DMS79 (cell line): ENCODE measurements around the gene TPM4.
"Not testable (repeated sequence)": the region's sequence is repeated elsewhere in the genome, so short reads cannot be mapped to it uniquely, and the experiment has no call there.

Experiments
- DNase-seq: peaks from one replicate; lab custom pipeline; 2025; lab: John Stamatoyannopoulos, UW

TPM4 gene

GRCh38 chr19:16076154-16076957 lies at the start of gene TPM4:
Gene TPM4, plus strand, starts transcription at chr19:16076495. Its CDS starts 71 bp downstream, at chr19:16076566.
- peak; percentile 43 for DNase-seq

DNA sequence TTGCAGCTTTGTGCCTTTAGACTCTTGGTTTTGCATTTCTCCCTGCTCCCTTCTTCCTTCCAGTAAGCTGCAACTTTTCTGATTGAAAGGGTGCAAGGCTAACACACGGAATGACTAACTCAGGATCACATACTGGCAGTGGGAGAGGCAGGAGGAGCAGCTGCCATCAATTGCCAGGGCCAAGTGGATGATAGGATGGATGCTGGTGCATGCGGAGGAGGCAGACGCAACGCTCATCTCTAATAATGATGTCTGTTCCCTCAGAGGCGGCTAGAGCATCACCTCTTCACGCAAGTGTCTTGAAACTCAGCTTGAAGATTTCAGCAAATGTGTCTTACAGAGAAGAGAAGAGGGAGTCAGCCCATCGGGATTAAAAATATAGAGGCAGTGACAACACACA lies 49.5 kb upstream of the TPM4 start:
- DNase-seq = no peak

DNA sequence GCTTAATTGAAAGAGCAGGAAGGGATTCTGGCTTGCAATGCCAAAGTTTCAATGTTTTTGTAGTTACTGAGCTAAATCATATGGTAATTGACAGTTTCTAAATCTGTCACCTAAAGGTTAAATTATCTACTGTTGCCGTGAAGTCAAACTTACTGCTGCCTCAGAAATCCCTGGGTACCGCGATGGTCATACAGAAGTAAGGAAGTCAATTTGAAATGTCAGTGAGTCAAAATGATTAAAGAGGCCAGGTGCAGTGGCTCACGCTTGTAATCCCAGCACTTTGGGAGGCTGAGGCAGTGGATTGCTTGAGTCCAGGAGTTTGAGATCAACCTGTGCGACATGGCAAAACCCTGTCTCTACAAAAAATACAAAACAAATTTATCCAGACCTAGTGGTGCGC lies 48.8 kb upstream of the TPM4 start:
- no peak for DNase-seq

DNA sequence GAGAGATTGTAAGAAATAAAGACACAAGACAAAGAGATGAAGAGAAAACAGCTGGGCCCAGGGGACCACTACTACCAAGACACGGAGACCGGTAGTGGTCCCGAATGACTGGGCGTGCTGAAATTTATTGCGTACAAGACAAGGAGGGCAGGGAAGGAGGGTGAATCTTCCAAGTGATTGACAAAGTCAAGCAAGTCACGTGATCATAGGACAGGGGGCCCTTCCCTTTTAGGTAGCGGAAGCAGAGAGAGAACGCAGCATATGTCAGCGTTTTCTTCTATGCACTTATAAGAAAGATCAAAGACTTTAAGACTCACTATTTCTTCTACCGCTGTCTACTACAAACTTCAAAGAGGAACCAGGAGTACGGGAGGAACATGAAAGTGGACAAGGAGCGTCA lies 46.1 kb upstream of the TPM4 start:
- not testable (repeated sequence) for DNase-seq

DNA sequence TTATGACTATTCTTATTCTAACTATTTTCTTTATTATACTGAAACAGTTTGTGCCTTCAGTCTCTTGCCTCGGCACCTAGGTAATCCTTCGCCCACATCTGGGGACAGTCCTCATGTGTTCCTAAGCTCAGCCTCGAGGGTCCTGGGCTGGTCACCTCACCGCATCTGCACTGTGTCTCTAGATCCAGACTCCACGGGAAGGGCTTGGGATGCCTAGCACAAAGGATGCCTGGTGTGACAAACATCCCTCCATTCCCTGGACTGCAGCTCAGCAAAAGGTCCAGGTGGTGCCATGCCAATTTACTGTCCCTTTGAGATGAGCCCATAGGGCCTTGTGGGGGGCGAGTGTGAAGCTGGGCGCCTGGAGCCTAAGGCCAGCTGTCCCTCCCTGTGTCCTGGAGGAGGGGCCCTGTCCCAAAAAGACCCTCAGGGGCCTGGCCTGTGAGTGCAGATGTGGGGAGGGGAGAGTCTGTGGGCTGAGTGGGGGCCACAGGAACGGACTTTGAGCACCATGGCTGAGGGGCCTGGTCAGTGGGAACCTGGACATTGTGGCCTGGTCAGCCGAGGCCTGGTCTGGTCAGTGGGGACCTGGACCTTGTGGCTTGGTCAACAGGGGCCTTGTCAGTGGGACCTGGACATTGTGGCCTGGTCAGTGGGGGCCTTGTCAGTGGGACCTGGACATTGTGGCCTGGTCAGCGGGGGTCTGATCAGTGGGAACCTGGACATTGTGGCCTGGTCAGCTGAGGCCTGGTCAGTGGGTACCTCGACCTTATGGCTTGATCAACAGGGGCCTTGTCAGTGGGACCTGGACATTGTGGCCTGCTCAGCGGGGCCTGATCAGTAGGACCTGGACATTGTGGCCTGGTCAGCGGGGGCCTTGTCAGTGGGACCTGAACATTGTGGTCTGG lies 45.1 kb upstream of the TPM4 start:
- no peak for DNase-seq

- no peak for DNase-seq
Measured at GRCh38 chr19:16031872-16032200, 44.5 kb upstream of the TPM4 start.

- DNase-seq = no peak
Measured at GRCh38 chr19:16032509-16033135, 43.7 kb upstream of the TPM4 start.

DNA sequence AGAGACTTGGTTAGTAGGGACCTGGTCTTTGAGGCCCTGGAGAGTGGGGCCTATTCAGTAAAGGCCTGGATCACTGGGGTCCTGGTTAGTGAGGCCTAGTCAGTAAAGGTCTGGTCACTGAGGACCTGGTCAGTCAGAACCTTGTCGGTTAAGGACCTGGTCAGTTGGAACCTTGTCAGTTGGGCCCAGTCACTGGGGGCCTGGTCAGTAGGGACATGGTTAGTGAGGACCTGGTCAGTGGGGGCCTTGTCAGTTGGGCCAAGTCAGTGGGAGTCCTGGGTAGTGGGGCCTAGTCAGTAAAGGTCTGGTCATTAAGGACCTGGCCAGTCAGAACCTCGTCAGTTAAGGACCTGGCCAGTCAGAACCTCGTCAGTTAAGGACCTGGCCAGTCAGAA lies 43.2 kb upstream of the TPM4 start:
- DNase-seq = no peak

DNA sequence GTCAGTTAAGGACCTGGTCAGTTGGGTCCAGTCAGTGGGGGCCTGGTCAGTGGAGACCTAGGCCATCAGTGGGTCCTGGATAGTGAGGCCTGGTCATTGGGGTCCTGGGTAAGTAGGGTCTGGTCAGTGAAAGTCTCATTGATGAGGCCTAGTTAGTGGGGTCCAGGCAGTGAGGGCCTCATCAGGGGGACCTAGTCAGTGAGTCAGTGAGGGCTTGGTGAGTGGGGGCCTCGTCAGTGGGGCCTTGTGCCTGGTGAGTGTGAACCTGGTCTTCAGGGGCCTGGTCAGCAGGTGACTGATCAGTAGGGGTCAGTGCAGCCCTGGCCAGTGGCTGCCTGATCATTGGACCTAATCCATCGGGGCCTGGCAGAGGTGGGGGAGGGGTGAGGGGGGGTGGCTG lies 42.6 kb upstream of the TPM4 start:
- no peak for DNase-seq

DNA sequence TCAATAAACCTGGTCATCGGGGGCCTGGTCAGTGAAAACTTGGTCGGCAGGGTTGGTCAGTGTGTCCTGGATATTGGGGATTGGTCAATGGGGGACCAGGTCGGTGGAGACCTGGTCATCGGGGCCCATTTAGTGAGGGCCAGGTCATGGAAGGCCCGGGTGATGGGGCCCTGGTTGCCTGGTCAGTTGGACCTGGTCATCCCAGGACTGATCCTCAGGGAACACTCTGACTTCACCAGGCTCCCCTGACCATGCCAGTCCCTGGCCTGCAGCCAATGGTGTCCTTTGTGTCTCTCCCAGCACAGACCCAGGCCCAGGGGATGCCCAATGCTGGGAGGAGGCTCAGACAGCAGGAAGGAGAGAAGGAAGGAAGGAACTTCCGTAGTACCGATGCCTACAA lies 42.1 kb upstream of the TPM4 start:
- no peak for DNase-seq

DNA sequence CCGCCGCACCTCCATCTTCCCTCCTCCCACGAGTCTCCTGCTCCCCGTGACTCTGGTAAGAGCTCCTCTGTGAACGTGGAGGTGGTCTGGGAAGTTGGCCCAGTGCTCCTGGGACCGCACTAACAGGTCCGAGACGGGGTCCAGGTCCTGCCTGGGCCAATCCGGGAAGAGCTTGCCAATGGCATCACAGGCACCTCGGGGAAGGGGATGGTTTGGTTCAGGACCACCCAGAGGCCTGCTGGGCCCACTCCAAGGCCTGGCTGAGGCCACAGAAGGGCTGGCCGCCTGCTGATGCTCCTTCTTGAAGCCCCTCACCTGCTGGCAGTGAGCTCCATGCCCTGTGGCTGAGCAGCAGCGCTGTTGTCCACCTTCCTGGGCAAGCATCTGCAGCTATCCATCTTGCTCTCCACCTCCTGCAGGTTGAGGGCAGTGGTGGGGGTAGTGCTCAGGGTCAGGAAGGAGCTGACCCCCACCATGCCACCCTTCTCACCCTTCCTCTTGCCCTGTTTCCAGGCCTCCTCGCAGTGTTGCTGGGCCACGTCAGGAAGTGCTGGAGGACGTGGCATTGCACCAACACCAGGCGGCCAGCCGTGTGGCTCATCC lies 41.2 kb upstream of the TPM4 start:
- DNase-seq = no peak

DNA sequence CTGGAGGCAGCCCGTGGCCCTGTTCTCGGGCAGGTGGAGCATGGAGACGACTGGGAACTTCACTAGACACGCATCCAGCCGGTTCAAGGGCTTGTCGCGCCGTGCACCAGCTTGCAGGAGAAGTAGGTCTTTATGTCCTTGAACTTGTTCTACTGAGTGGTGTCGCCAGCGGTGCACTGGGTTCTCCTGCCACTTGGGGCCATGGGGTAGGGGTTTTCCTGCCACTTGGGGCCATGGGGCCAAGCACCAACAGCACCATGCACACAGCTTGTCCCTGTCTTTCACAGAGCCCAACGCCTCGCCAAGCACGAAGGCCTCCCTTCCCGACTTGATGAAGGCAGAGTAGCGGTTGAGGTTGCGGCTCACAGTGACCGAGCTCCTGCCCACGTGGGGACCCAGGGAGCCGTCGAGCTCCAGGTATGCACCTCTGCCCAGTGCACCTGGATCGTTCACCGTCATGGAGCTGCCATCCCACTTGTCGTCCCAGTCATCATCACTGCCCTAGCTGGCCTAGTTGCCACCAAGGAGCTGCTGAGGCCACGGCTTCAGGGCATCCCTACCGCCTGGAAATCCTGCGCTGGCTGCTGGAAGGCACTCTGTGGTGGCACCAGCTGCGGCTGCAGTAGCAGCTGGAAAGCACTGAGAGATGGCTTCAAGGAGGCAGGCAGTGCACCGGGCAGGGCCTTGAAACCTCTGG lies 40.5 kb upstream of the TPM4 start:
- no peak for DNase-seq

GRCh38 chr19:16036397-16036925 lies 39.8 kb upstream of the TPM4 start:
- no peak for DNase-seq

GRCh38 chr19:16036941-16037340 lies 39.4 kb upstream of the TPM4 start:
- DNase-seq = no peak

DNA sequence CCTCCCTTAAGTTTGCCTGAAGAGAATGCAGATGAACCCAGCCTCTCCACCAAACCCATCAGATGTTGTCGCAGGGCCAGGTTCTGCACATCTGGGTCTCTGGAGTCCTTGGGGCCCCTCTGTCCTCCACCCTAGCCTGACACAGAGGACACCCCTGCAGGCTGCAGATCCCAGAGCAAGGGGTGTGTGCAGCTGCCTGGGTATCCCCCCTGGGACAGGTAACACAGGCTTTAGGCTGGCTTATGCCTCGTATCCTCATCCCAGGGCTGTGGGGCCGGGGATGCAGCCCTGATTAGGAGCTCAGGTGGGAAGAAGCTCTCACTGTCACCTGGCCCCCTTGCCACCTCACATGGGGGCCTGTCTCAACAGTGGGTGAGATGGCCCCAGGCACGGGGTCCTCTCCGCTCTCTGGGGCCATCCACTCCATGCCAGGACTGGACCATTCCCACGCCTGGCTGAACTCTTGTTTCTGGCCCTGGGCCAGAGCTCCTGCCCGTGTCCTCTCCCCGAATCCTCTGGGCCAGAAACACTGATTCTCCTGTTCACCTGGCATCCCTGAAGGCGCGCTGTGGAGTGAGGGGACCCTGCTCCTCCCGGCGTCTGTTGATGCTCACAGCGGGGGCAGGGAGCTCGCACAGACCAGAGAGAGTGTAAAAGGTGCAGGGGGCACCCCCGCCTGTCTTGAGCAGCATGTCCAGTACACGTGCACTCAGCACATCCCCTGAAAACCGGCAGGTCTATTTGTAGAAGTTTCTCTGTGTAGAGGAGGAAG lies 38.7 kb upstream of the TPM4 start:
- no peak for DNase-seq

DNA sequence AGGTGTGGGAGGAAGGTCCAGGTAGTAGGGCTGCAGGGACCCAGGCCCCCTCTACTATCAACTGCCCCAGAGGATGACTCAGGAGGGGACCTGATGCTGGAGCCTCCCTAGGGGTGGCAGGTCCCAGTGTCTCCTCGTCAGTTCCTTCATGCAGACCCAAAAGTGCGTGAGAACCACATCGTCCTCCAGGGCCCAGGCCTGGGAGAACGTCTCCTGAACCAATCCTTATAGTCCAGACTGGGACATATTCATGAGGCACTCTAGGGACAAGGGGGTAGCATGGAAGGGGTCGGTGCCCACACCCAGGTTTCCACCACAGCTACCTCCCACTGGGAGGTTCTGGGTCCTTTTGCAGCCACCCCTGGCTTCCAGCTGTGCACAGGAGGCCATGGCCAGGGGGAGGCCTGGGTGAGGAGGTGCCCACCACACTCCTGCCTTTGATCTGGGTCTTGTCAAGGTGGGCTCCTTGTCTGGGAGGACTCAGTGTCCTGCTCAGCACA lies 38.0 kb upstream of the TPM4 start:
- no peak for DNase-seq

DNA sequence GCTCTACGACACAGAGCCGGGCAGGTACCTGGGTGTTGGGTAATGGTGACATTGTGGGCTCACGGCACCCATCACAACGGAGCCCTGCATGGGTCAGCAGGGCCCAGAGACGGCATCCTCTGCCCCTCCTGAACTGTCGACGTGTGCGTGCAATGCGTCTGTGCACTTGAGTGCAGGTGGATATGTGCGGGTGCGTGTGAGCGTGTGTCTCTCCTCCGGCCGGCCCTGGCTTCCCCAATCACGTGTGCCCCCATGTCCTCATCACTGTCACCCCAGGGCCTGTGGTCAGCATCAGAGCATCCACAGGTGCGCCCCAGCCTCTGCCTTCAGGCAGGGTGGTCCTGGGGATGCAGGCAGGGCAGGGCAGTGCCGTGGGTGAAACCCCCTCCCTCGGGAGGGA lies 37.2 kb upstream of the TPM4 start:
- DNase-seq = no peak

DNA sequence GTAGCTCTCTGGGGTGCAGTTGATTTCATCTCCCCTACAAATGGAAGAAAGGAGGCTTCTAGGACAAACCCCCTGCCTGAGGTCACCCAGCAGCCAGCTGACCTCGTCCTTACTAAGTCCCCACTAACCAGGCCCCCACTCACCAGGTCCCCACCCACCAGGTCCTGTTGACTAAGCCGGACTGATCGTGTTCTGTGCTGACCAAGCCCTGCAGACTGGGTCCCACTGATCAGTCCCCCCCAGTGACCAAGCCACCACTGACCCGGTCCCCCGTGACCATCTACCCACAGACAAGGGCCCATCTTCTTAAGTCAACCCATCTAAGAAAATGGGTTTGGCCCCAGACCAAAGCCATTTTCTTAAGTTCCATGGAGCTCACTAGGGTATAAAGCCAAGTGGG lies 36.8 kb upstream of the TPM4 start:
- DNase-seq = no peak

- DNase-seq = no peak
Measured at GRCh38 chr19:16040642-16041041, 35.7 kb upstream of the TPM4 start.

DNA sequence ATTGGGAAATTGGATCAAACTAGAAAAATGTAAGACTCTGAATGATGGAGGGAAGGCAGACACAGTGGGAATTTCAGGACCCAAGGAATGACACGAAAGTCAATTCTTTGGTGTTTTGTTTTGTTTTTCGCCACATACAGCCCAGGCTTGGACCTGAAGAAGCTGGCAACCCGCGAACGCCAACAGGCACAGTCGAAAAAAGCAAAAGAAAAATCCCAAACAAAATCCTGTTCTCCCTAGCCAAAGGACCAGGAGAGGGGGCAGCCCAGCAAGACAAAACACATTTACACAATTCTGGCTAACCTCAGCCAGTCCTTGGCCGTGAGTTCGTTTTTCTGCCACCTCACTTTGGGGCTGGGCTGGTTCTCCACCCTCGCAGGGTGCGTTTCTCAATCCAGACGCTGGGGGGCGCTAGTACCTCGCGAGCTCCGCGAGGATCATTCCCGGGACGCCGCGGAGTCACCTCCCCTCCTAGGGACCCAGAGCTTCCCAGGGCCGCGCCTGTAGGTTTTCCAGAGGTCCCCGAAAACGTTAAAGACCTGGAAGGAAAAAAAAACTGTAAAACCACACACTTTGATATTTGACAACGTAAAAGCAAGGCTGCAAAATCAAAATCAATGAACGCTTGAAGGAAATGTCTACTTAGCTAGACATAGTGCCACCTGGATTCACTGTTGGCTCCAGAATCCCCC lies 34.9 kb upstream of the TPM4 start:
- peak; percentile 6 for DNase-seq
